Fibroblast of mammary gland (primary cell): Measurements from ENCODE around the gene FBXW5.

Experiments used
- DNase-seq: peaks from one replicate; pipeline ENCODE4 v3.0.0-alpha.2; 2010; ENCODE audit warnings: low read depth
- H3K4me3 ChIP-seq: 2 replicates; pipeline ENCODE4 v1.5.1; 2011; ENCODE audit warnings: low read depth, mild to moderate bottlenecking, low read length, moderate library complexity; ENCODE audit not compliant: control insufficient read depth
- TF ChIP-seq, protein P1 (sequence below): conservative IDR thresholded peaks from 2 replicates; pipeline ENCODE4 v1.5.1; 2011; ENCODE audit warnings: low read depth, low read length, inconsistent platforms; ENCODE audit not compliant: control insufficient read depth, insufficient read depth

Gene FBXW5

GRCh38 chr9:136898483-136899100 is 45.9 kb downstream of the FBXW5 start:
- no peak for DNase-seq
- TF ChIP-seq, protein P1, sequence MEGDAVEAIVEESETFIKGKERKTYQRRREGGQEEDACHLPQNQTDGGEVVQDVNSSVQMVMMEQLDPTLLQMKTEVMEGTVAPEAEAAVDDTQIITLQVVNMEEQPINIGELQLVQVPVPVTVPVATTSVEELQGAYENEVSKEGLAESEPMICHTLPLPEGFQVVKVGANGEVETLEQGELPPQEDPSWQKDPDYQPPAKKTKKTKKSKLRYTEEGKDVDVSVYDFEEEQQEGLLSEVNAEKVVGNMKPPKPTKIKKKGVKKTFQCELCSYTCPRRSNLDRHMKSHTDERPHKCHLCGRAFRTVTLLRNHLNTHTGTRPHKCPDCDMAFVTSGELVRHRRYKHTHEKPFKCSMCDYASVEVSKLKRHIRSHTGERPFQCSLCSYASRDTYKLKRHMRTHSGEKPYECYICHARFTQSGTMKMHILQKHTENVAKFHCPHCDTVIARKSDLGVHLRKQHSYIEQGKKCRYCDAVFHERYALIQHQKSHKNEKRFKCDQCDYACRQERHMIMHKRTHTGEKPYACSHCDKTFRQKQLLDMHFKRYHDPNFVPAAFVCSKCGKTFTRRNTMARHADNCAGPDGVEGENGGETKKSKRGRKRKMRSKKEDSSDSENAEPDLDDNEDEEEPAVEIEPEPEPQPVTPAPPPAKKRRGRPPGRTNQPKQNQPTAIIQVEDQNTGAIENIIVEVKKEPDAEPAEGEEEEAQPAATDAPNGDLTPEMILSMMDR, result no peak
- H3K4me3 ChIP-seq, result no peak overlapping the region

- DNase-seq, result no peak
- TF ChIP-seq, protein P1, result no peak
- H3K4me3 ChIP-seq, result no peak overlapping the region
Measured at GRCh38 chr9:136896027-136896426, 48.5 kb downstream of the FBXW5 start.

- DNase-seq, result no peak
- H3K4me3 ChIP-seq, result no peak overlapping the region
- TF ChIP-seq, protein P1, result no peak
Measured at GRCh38 chr9:136890661-136891060, 53.9 kb downstream of the FBXW5 start.
